Suprapubic skin (tissue), 4 donors: ENCODE measurements around the gene FGF2. TPM values are rescaled to one million over a fixed set of nuclear protein-coding genes. Genes with fewer than 3 reads are reported as not detected.
A peak's percentile ranks its signal among the peaks of the same experiment; 100 is the strongest.
"Not testable (repeated sequence)": the region's sequence is repeated elsewhere in the genome, so short reads cannot be mapped to it uniquely, and the experiment has no call there.

Source experiments
- DNase-seq, 2 donors: peaks; one replicate each; pipeline ENCODE4 v3.0.0-alpha.2; 2019; ENCODE audit warnings: low spot score in 2 of 2
- H3K27ac ChIP-seq: fragments of 200-600 bp; sonication (generic); one replicate; pipeline ENCODE4 v1.5.1; 2019
- H3K27me3 ChIP-seq: fragments of 200-600 bp; sonication (generic); one replicate; pipeline ENCODE4 v1.5.1; 2019
- H3K36me3 ChIP-seq: fragments of 200-600 bp; sonication (generic); one replicate; pipeline ENCODE4 v1.5.1; 2019
- H3K4me1 ChIP-seq: fragments of 200-600 bp; sonication (generic); one replicate; pipeline ENCODE4 v1.5.1; 2019
- H3K4me3 ChIP-seq: fragments of 200-600 bp; sonication (generic); one replicate; pipeline ENCODE4 v1.5.1; 2019; ENCODE audit warnings: mild to moderate bottlenecking
- H3K9me3 ChIP-seq: fragments of 200-600 bp; sonication (generic); one replicate; pipeline ENCODE4 v1.5.1; 2019
- EP300 ChIP-seq: sonication (generic); formaldehyde crosslinking; IDR thresholded peaks from one replicate; pipeline ENCODE4 v1.6.1; 2017; ENCODE audit warnings: antibody characterized with exemption
- POLR2A ChIP-seq, 2 donors: fragments of 450-650 bp; IDR thresholded peaks; one replicate each; pipeline ENCODE4 v1.6.1; 2017; ENCODE audit warnings: antibody characterized with exemption in 2 of 2, mild to moderate bottlenecking in 2 of 2, moderate library complexity in 2 of 2
- POLR2AphosphoS5 ChIP-seq, 3 donors: sonication (generic); formaldehyde crosslinking; IDR thresholded peaks; one replicate each; pipeline ENCODE4 v1.6.1; 2017; ENCODE audit warnings: antibody characterized with exemption in 3 of 3
- WGBS: methylation state at CpG from one replicate; pipeline ENCODE4 v1.1.5; 2018; 5-methylcytosine and 5-hydroxymethylcytosine counted together
- total RNA-seq, 4 donors: library from RNA; depleted of rRNA; stranded (reverse); fragments of >200 nt; gene quantifications; one replicate each; pipeline ENCODE4 v1.1.0, GENCODE V29; 2016
- TF ChIP-seq, protein P1 (sequence below), 2 donors: fragments of 200-600 bp in 1 of 2; fragments of 450-650 bp in 1 of 2; sonication (generic) in 1 of 2; IDR thresholded peaks; one replicate each; pipeline ENCODE4 v1.5.1; 2016 to 2019; ENCODE audit warnings: antibody characterized with exemption in 2 of 2, mild to moderate bottlenecking in 1 of 2, moderate library complexity in 1 of 2

FGF2 gene
- total RNA-seq, 4 donors from 2014 or later, result 3.0 to 8.2 (median 5.8) TPM

DNA sequence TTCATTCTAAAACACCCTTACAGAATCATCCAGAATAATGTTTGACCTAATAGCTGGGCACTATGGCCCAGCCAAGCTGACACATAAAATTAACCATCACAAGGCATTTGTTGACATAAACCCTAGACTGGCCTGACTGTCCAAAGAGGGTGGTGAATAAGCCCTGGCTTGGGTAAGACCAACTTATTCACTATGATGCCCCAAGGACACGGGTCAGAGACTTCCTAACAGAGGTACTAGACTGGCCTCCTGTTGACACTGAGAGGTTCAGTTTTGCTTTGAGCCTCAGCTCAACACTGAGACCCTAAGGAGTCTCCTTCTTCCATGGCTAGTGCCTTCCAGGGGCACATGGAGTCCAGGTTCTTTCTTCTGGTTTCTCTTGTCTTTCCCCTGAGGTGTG, 21.3 kb downstream of the FGF2 start:
- no peak for DNase-seq
- WGBS, result 100% methylated on average over 1 of the region's 1 CpG
- TF ChIP-seq EP300, result no peak
- no peak for TF ChIP-seq POLR2A (IDR thresholded peaks at IDR 0.05)
- no peak for TF ChIP-seq POLR2AphosphoS5 (IDR thresholded peaks at IDR 0.05)
- TF ChIP-seq, protein P1, sequence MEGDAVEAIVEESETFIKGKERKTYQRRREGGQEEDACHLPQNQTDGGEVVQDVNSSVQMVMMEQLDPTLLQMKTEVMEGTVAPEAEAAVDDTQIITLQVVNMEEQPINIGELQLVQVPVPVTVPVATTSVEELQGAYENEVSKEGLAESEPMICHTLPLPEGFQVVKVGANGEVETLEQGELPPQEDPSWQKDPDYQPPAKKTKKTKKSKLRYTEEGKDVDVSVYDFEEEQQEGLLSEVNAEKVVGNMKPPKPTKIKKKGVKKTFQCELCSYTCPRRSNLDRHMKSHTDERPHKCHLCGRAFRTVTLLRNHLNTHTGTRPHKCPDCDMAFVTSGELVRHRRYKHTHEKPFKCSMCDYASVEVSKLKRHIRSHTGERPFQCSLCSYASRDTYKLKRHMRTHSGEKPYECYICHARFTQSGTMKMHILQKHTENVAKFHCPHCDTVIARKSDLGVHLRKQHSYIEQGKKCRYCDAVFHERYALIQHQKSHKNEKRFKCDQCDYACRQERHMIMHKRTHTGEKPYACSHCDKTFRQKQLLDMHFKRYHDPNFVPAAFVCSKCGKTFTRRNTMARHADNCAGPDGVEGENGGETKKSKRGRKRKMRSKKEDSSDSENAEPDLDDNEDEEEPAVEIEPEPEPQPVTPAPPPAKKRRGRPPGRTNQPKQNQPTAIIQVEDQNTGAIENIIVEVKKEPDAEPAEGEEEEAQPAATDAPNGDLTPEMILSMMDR (IDR thresholded peaks at IDR 0.05), result no peak
- Histone ChIP-seq H3K36me3 (no peaks in the 10 kb centered on the region), H3K4me3 (no peak overlapping the region), H3K9me3 (no peaks in the 10 kb centered on the region), H3K27me3 (no peaks in the 10 kb centered on the region), H3K27ac (no peak overlapping the region), H3K4me1 (peaks cover 4% of the 10 kb centered on the region)

DNA sequence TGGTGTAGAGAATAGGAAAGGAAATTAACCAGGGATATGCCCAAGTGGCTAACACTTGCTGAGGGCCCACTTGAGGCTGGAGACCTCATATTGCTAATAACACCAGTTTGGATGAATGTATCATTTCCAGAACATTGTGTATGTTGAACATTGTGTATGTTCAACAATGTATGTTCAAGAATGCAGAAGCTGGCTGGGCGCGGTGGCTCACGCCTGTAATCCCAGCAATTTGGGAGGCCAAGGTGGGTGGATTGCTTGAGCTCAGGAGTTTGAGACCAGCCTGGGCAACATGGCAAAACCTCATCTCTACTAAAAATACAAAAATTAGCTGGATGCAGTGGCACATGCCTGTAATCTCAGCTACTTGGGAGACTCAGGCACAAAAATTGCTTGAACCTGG, 23.2 kb downstream of the FGF2 start:
- H3K4me1 ChIP-seq, result peaks cover 13% of the 10 kb centered on the region
- 96% methylated on average over 3 of the region's 3 CpGs for WGBS
- not testable (repeated sequence) for H3K27me3 ChIP-seq, H3K36me3 ChIP-seq, DNase-seq, H3K9me3 ChIP-seq, H3K4me3 ChIP-seq, H3K27ac ChIP-seq

DNA sequence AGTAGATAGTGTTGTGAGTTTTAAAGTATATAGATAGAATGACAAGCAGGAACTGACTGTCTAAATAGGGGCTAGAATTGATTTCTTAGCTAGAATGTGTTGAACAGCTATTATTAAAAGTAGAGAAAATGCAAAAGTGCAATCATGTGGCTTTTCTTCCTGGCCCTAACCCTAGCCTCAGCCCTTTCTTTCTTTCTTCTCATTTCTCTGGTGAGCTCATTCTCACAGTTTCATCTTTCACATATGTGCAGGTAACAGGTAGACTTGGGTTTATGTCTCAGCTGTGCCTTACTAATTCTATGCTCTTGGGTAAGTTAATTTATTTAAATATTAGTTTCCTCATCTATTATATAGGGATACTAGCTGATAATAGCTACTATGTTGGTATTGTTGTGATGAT, 24.9 kb downstream of the FGF2 start:
- no peaks in the 10 kb centered on the region for H3K9me3 ChIP-seq
- no peak for DNase-seq
- H3K4me1 ChIP-seq, result peaks cover 22% of the 10 kb centered on the region
- H3K36me3 ChIP-seq, result no peaks in the 10 kb centered on the region
- no peak overlapping the region for H3K4me3 ChIP-seq
- no peaks in the 10 kb centered on the region for H3K27me3 ChIP-seq
- TF ChIP-seq EP300 (no peak), POLR2AphosphoS5 (IDR thresholded peaks at IDR 0.05) (no peak)
- TF ChIP-seq, protein P1 (IDR thresholded peaks at IDR 0.05), result no peak
- no peak overlapping the region for H3K27ac ChIP-seq

DNA sequence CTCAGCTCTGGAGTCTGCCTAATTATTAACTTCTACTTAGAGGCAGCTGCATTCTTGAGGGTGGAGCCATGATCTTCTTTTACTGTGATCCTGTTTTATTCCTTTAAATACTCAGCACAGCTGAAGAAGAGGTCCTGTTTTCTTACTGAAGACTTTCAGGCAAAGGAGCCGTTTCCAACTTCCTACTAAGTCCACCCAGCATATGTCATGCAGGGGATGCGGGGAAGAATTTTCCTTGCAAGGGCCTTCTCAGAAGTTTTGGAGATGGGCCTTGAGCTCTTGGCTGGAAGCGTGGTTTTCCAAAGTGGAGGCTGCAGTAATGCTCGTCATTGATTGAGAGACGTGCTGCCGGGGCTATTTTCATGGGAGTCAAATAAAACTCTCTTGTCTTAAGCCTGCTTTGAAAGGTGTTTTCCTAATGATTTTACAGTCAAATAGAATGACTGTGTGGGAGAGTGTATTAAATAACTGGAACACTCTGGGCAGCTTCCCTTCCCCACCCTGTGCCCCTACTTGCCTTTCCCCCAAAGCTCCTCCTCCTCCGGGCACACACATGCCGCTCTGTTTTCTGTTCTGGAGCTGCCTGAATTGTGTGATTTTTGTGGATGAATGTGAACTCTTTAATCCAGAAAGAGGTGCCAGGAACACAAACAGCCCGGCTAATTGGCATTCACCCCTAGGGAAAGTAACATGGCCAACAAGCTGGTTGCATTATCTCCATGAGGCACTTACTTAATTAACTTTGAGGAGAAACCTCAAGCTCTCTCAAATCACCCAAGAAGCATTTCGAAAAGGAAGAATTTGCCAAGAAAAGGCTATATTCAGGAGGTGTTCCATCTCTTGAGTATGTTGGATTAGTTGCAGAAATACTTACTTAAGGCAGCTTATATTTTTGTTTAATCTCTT, 28.1 kb downstream of the FGF2 start:
- TF ChIP-seq POLR2AphosphoS5 (IDR thresholded peaks at IDR 0.05) (no peak), POLR2A (IDR thresholded peaks at IDR 0.05) (no peak)
- WGBS, result 29% methylated on average over 10 of the region's 10 CpGs
- Histone ChIP-seq H3K4me1 (peaks cover 22% of the 10 kb centered on the region), H3K4me3 (peak overlapping the region; percentile 21), H3K9me3 (no peaks in the 10 kb centered on the region), H3K27ac (peak overlapping the region; percentile 57), H3K27me3 (no peaks in the 10 kb centered on the region), H3K36me3 (no peaks in the 10 kb centered on the region)
- no peak for DNase-seq

DNA sequence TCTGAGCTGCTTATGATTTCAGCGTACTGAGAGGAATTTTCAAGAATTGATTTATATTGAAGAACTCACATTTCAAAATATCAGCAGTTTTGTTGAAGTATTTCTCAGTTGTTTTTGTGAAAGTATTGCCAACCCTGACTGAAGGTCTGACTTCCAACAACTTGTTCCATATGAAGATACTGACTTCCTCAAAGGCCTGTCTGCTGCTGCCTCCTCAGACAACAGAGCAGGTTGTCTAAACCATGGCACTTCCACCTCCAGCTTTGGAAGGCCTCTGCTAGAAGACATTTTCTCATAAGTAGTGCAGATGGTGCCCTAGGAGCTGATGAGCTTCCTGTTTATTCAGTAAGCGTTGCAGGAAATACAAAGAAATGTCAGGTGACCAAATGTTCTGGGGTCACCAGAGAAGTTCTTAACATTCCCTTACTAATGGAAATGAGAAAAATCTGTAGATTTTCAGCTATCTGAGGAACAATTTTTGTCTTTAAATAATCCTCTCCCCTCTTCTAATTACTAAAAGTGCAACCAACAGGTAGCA, 28.8 kb downstream of the FGF2 start:
- Histone ChIP-seq H3K27ac (peak overlapping the region; percentile 57), H3K4me3 (no peak overlapping the region), H3K4me1 (peaks cover 22% of the 10 kb centered on the region), H3K9me3 (no peaks in the 10 kb centered on the region), H3K36me3 (no peaks in the 10 kb centered on the region), H3K27me3 (no peaks in the 10 kb centered on the region)
- 65% methylated on average over 2 of the region's 2 CpGs for WGBS
- DNase-seq, result no peak
- TF ChIP-seq EP300, result no peak
- no peak for TF ChIP-seq POLR2AphosphoS5 (IDR thresholded peaks at IDR 0.05)
- TF ChIP-seq POLR2A (IDR thresholded peaks at IDR 0.05), result no peak
- TF ChIP-seq, protein P1 (IDR thresholded peaks at IDR 0.05), result no peak

DNA sequence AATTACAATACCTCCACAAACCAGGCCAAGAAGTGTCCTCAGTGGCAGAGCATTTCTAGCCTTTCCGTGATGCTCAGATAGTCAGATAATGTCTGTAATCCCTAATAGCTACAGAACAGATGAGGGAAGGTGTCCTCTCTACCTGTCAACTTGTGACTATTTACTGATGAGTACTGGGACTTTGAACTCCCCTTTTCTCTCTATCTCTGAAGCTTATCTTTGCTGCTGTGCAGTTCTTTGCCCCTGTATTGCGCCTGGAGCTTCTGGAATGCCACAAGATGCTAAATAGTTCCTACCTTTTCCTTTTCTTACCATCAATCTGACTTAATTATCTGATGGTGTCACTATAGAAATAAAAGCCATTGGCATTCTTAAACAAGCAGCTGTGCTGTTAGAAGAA, 30.5 kb downstream of the FGF2 start:
- 89% methylated on average over 2 of the region's 2 CpGs for WGBS
- Histone ChIP-seq H3K27me3 (no peaks in the 10 kb centered on the region), H3K4me3 (no peak overlapping the region), H3K36me3 (no peaks in the 10 kb centered on the region), H3K27ac (no peak overlapping the region), H3K9me3 (no peaks in the 10 kb centered on the region), H3K4me1 (peaks cover 22% of the 10 kb centered on the region)
- no peak for DNase-seq
- TF ChIP-seq EP300, result no peak
- no peak for TF ChIP-seq POLR2AphosphoS5 (IDR thresholded peaks at IDR 0.05)
- TF ChIP-seq POLR2A (IDR thresholded peaks at IDR 0.05), result no peak
